Endometrial microvascular endothelial cells (primary cell): Measurements from ENCODE around the gene SLC6A11. TPM values are rescaled to one million over a fixed set of nuclear protein-coding genes. Genes with fewer than 3 reads are reported as not detected.

Experiments
- in situ Hi-C: cut with HindIII; loops from 2 replicates; pipeline ENCODE4 v1.10.0; 2017; ENCODE audit warnings: low sequenced_read_pairs, low pct_unique_long_range_greater_than_20kb; ENCODE audit errors: inconsistent ontology term
- total RNA-seq: library from RNA; depleted of rRNA; stranded (reverse); fragments of >200 nt; gene quantifications from one replicate; pipeline ENCODE4 v1.2.3, GENCODE V29; 2015; ENCODE audit errors: inconsistent ontology term

SLC6A11 gene
- total RNA-seq, 1 donor from 2014 or later, result not detected

DNA sequence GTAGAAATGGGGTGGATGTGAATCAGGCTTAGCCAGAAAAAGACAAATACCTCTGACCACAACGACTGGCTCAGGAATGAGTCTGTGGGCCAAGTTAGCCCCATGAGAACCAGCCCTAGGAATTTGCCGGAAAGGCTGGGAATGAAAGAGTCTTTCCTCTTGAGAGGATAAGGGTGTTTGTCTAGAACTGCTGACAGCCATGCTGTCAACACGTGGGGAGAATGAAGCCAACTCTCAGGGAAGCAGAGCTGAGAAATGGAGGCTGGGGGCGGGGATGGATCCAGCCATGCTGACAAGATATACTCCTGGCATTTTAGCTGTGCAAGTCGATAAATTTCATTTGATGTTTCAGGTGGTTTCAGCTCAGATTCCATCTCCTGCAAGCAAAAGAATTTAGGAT lies 165.9 kb downstream of the SLC6A11 start:
- in situ Hi-C loops, result no loop called here

DNA sequence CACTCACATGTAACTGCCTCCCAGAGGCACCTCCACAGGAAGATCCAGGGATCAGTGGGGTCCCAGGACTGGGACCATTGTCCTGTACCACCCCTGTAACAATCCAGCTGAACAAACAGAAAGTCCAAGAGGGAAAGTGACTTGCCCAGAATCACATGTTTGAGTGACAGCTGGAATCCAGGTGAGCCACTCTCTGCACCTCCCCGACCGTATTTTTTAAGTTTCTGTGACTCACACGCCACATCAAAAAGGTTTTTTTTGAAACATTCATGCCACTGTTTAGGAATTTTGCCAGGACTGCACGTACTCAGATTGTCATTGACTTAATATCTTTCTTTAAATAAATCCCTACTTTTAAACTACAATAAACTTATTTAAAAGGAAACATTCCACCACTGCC lies 166.8 kb downstream of the SLC6A11 start:
- in situ Hi-C loops, result no loop called here

DNA sequence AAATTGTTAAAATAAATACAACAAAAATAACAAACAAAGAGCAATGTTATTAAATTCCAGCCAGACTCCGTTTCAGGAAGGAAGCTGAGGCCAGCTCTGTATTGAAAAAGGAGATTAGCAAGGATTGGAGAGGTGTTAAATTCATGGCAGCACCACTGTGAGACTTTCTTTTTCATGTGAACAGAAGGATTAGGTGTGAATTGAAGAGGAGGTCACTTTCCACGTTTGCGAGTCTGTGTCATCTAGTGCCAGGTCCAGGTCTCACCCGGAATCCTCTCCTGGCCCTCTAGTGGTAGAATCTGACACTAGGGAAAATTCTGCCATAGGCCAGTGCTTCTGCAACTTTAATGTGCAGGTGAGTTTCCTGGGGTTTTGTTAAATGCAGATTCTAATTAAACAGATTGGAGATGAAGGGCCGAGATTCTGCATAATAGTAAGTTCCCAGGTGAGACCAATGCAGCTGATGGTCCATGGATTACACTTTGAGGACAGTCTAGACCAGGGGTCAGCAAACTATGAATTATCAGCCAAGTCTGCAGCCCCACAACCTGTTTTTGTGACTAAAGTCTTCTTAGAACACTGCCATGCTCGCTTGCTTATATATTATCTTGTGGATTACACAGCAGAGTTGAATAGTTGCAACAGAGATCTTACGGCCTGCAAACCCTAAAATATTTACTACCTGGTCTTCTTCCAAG lies 167.3 kb downstream of the SLC6A11 start:
- in situ Hi-C loops, result no loop called here

GRCh38 chr3:10984371-10984896 lies 168.4 kb downstream of the SLC6A11 start:
- in situ Hi-C loops, result no loop called here

GRCh38 chr3:10985181-10985580 lies 169.2 kb downstream of the SLC6A11 start:
- in situ Hi-C loops, result no loop called here

GRCh38 chr3:10986592-10986991 lies 170.6 kb downstream of the SLC6A11 start:
- in situ Hi-C loops, result no loop called here

DNA sequence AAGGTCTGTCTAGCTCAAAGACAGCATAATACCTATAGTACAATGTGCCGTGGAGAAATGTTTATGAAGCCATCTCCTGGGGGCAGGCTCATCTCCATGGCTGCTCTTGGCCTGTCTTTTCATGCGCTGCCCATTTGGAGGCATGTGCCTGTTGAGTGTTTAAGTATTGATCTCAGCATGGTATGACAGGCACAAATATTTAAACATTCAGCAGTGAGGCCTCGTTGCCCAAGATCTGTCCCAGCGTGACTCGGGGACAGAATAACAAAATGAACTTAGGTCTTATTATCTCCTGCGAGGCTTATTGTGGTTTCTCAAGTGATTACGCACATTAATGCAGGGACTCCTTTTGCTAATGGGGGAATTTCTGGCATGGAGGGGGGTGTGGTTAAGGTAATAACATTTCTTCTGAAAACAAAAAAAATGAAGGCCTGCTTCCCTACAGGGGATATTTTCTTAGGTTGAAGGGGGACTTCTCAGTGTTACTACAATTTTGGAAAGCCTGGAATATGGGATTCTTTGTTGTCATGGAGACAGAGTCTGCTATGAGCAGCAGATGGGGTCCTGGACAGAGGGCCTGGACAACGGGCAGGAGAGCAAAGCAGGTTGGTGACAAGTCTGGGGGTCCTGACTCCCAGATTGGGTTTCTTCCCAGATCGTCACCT lies 172.1 kb downstream of the SLC6A11 start:
- in situ Hi-C loops, result no loop called here

DNA sequence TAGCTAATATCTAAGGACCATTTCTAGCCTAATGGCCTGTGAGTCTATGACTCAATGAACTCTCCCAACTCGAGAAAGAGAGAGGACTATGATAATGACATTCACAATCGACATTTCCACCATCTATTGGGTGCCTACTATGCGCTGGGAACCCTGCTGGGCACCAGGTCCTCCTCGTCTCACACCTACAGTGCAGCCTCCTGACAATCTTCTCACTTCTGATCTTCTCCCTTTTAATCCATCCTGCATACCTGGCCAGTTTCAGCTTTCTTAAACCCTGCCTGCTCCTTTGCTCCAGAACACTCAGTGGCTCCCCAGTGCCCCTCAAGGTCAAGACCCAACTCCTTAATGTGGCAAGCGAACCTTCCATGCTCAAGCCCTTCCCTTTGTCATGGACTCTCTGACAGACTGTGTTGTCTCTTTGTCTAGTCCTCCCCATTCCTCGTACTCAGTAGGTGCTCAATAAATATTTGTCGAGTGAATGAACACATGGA lies 173.0 kb downstream of the SLC6A11 start:
- in situ Hi-C loops, result no loop called here

Other genes starting within 250 kb of the SLC6A11 start
- gene SLC6A1, start 176.5 kb downstream of the SLC6A11 start, total RNA-seq, result not detected